ENCODE measurements around the gene CDAN1.

- TF ChIP-seq POLR2A (IDR thresholded peaks at IDR 0.05; ENCODE audit: low read length) (no peak), GATA1 (IDR thresholded peaks at IDR 0.05; ENCODE audit: low read depth, low read length) (no peak)
Measured at GRCh38 chr15:42721916-42722315, 15.0 kb downstream of the CDAN1 start.
